GM20000 (cell line): ENCODE data around the gene MAP3K10.
A peak's percentile ranks its signal among the peaks of the same experiment; 100 is the strongest.

ENCODE experiments used
- DNase-seq: peaks from one replicate; pipeline ENCODE4 v3.0.0; 2012; ENCODE audit warnings: low spot score
- CTCF ChIP-seq: IDR thresholded peaks from 2 replicates; pipeline ENCODE4 v1.5.1; 2012; ENCODE audit warnings: mild to moderate bottlenecking, control low read depth; ENCODE audit errors: extremely low read depth, missing control alignments

The MAP3K10 gene

GRCh38 chr19:40219721-40220276 is 28.6 kb downstream of the MAP3K10 start:
- no peak for DNase-seq

DNA sequence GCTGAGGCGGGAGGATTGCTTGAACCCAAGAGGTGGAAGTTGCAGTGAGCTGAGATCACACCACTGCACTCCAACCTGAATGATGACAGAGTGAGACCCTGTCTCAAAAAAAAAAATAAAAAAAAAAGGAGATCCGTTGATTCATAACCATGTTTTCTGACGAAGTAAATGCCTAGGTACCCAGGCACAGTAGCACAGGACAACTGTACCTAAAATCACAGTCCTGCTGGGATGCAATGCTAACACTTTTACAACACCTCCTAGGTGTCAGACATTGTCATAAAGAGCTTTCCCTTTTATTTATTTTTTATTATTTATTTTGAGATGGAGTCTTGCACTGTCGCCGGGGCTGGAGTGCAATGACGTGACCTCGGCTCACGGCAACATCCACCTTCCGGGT is 29.4 kb downstream of the MAP3K10 start:
- no peak for TF ChIP-seq CTCF
- DNase-seq, result no peak

More at GRCh38 chr19:40219721-40220276, 28.6 kb downstream of the MAP3K10 start:
- TF ChIP-seq CTCF, result no peak

GRCh38 chr19:40221858-40222619 is 30.8 kb downstream of the MAP3K10 start:
- DNase-seq, result peak; percentile 98
- peak; percentile 32 for TF ChIP-seq CTCF

GRCh38 chr19:40223135-40223822 is 32.1 kb downstream of the MAP3K10 start:
- no peak for DNase-seq
- no peak for TF ChIP-seq CTCF

- no peak for DNase-seq
- no peak for TF ChIP-seq CTCF
These were observed 33.3 kb downstream of the MAP3K10 start for GRCh38 chr19:40224342-40225150.

DNA sequence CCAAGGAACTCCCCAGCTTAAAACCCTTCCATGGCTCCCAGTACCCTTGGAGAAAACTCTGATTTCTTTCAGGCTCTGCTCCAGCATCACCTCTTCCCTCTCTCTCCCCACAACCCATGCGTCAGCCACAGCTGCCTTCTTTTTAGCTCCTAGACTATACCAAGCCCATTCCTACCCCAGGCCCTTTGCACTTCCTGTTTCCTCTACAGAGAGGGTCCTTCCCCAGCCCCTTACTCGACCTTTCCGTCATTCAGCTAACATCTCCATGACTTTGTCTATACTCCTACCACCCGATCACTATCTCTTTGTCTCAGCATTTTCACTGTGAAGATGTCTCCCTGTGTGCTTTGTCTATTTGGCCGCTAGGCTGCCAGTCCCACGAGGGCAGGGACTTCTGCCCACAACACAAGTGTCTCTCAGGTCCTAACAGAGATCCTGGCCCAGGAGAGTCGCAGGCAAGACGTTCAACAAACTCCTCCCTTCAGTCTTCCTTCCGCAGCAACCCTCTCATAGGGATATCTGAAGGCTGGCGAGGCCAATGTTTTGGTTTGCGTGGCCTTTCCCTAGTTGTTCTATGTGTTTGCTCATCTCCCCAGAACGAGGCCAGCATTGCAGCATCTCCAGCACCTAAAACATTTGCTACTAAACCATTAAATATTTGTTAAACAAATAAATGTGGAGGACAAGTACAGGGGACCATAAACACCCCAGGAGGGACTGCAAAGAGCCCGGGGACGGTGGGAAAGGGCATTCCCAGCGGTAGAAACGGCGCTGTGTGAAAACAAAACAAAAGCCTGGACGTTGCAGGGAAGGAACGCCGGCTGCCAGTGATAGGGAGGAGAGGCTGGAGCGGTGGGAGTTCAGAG is 34.4 kb downstream of the MAP3K10 start:
- no peak for DNase-seq

More for the DNA sequence above, 34.4 kb downstream of the MAP3K10 start:
- TF ChIP-seq CTCF, result no peak
